ENCODE results near the gene EFHD2.

DNA sequence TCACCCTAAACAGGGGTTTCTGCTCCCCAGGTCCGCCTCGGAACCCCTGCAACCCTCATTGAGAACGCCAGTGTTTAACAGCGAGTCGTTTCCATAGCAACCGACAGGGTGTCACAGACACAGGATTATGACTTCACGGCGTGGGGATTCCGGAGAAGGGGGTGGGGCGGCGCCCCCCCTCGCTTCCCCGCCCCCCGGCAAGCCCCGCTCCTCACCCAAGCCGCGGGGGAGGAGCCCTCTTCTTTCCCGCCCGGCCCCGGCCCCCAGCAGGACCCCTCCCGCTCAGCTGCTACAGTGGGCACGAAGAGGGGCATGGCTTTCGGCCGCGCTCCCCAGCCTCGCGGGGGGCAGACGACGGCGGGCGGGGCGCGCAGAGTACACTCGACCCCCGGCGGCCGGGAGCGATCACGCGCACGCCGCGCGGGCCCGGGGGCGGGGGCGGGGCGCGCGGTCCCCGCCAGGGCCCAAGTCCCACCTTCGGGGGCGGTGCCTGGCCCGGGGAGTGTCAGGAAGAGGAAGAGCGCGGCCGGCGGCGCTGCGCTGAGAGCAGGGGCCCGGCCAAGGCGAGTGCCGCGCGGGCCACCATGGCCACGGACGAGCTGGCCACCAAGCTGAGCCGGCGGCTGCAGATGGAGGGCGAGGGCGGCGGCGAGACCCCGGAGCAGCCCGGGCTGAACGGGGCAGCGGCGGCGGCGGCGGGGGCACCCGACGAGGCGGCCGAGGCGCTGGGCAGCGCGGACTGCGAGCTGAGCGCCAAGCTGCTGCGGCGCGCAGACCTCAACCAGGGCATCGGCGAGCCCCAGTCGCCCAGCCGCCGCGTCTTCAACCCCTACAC is at the start of gene EFHD2:
- no peak for TF ChIP-seq EZH2 (IDR thresholded peaks at IDR 0.05; ENCODE audit: insufficient read depth, poor library complexity, severe bottlenecking)
- no peak for TF ChIP-seq EZH2phosphoT487 (IDR thresholded peaks at IDR 0.05; ENCODE audit: insufficient read depth, low read depth)
